Effector memory CD8-positive, alpha-beta T cell (primary cell): ENCODE measurements around the gene EDN1.
"Not testable (repeated sequence)": the region's sequence is repeated elsewhere in the genome, so short reads cannot be mapped to it uniquely, and the experiment has no call there.

ENCODE experiments used
- ATAC-seq: fragments of 150-1000 bp; cut with Tn5 transposase; replicated peaks from 2 replicates; pipeline ENCODE4 v1.10.0; 2021; ENCODE audit warnings: mild to moderate bottlenecking, moderate library complexity
- DNase-seq, 3 experiments: peaks; one replicate each; pipeline ENCODE4 v3.0.0; 2021
- H3K27ac Mint-ChIP-seq, 2 donors: one replicate each; pipeline ENCODE4 v1.8.0; 2022; ENCODE audit warnings: mild to moderate bottlenecking in 2 of 2, mixed read lengths in 2 of 2, moderate library complexity in 2 of 2
- H3K27me3 Mint-ChIP-seq, 2 donors: one replicate each; pipeline ENCODE4 v1.8.0; 2022; ENCODE audit warnings: mixed read lengths in 2 of 2
- H3K36me3 Mint-ChIP-seq: one replicate; pipeline ENCODE4 v1.8.0; 2022; ENCODE audit warnings: mild to moderate bottlenecking, moderate library complexity, mixed read lengths; ENCODE audit not compliant: insufficient read depth
- H3K4me1 Mint-ChIP-seq, 2 donors: one replicate each; pipeline ENCODE4 v1.8.0; 2022; ENCODE audit warnings: low read depth in 2 of 2, mixed read lengths in 2 of 2
- H3K4me3 Mint-ChIP-seq, 2 donors: one replicate each; pipeline ENCODE4 v1.8.0; 2022; ENCODE audit warnings: mild to moderate bottlenecking in 2 of 2, mixed read lengths in 2 of 2, moderate library complexity in 2 of 2
- H3K9me3 Mint-ChIP-seq, 2 donors: one replicate each; pipeline ENCODE4 v1.8.0; 2022; ENCODE audit warnings: mixed read lengths in 2 of 2

Gene EDN1

GRCh38 chr6:12328701-12329100 is 38.5 kb downstream of the EDN1 start:
- DNase-seq, result no peak
- no peaks in the 10 kb centered on the region for H3K9me3 Mint-ChIP-seq
- no peaks in the 10 kb centered on the region for H3K36me3 Mint-ChIP-seq

GRCh38 chr6:12331474-12331873 is 41.3 kb downstream of the EDN1 start:
- H3K9me3 Mint-ChIP-seq, result no peaks in the 10 kb centered on the region
- H3K27ac Mint-ChIP-seq, result no peak overlapping the region
- H3K27me3 Mint-ChIP-seq, result peaks cover 15 to 29% of the 10 kb centered on the region in 2 donors
- DNase-seq (no peak), ATAC-seq (no peak)
- no peaks in the 10 kb centered on the region for H3K4me1 Mint-ChIP-seq
- H3K4me3 Mint-ChIP-seq, result no peak overlapping the region
- no peaks in the 10 kb centered on the region for H3K36me3 Mint-ChIP-seq

More at GRCh38 chr6:12328701-12329100, 38.5 kb downstream of the EDN1 start:
- ATAC-seq, result no peak
- Mint-ChIP-seq H3K27ac (no peak overlapping the region), H3K4me1 (no peaks in the 10 kb centered on the region), H3K4me3 (no peak overlapping the region), H3K27me3 (peaks cover 22 to 46% of the 10 kb centered on the region in 2 donors)

- no peak for ATAC-seq
- H3K36me3 Mint-ChIP-seq, result no peaks in the 10 kb centered on the region
- H3K4me3 Mint-ChIP-seq, result no peak overlapping the region
- H3K27me3 Mint-ChIP-seq, result peaks cover 15 to 23% of the 10 kb centered on the region in 2 donors
- H3K4me1 Mint-ChIP-seq, result no peaks in the 10 kb centered on the region
- no peak for DNase-seq
- H3K27ac Mint-ChIP-seq, result no peak overlapping the region
- no peaks in the 10 kb centered on the region for H3K9me3 Mint-ChIP-seq
Measured at GRCh38 chr6:12331951-12332749, 42.0 kb downstream of the EDN1 start.

GRCh38 chr6:12332750-12333079 is 42.6 kb downstream of the EDN1 start:
- not testable (repeated sequence) for H3K36me3 Mint-ChIP-seq

GRCh38 chr6:12333128-12333527 is 43.0 kb downstream of the EDN1 start:
- H3K36me3 Mint-ChIP-seq, result no peaks in the 10 kb centered on the region
- DNase-seq, result no peak
- no peak overlapping the region for H3K4me3 Mint-ChIP-seq
- ATAC-seq, result no peak
- peaks cover 15 to 19% of the 10 kb centered on the region in 2 donors for H3K27me3 Mint-ChIP-seq
- H3K27ac Mint-ChIP-seq, result no peak overlapping the region
- no peaks in the 10 kb centered on the region for H3K4me1 Mint-ChIP-seq
- no peaks in the 10 kb centered on the region for H3K9me3 Mint-ChIP-seq

More at GRCh38 chr6:12332750-12333079, 42.6 kb downstream of the EDN1 start:
- ATAC-seq, H3K4me1 Mint-ChIP-seq, H3K9me3 Mint-ChIP-seq, H3K27ac Mint-ChIP-seq, H3K4me3 Mint-ChIP-seq, DNase-seq: not testable (repeated sequence)
- peaks cover 15 to 23% of the 10 kb centered on the region in 2 donors for H3K27me3 Mint-ChIP-seq

- peaks cover 12 to 15% of the 10 kb centered on the region in 2 donors for H3K27me3 Mint-ChIP-seq
- DNase-seq, result no peak
- no peaks in the 10 kb centered on the region for H3K4me1 Mint-ChIP-seq
- H3K9me3 Mint-ChIP-seq, result no peaks in the 10 kb centered on the region
- ATAC-seq, result no peak
- H3K36me3 Mint-ChIP-seq, result no peaks in the 10 kb centered on the region
- H3K4me3 Mint-ChIP-seq, result no peak overlapping the region
- H3K27ac Mint-ChIP-seq, result no peak overlapping the region
Measured at GRCh38 chr6:12334526-12335130, 44.5 kb downstream of the EDN1 start.

- ATAC-seq, result no peak
- no peaks in the 10 kb centered on the region for H3K4me1 Mint-ChIP-seq
- H3K27ac Mint-ChIP-seq, result no peak overlapping the region
Measured at GRCh38 chr6:12335131-12335527, 45.0 kb downstream of the EDN1 start.

GRCh38 chr6:12335717-12336116 is 45.6 kb downstream of the EDN1 start:
- Mint-ChIP-seq H3K36me3 (no peaks in the 10 kb centered on the region), H3K27ac (no peak overlapping the region)
- DNase-seq, result no peak

More at GRCh38 chr6:12335131-12335527, 45.0 kb downstream of the EDN1 start:
- H3K27me3 Mint-ChIP-seq, result peaks cover 13 to 15% of the 10 kb centered on the region in 2 donors
- no peak overlapping the region for H3K4me3 Mint-ChIP-seq
- H3K36me3 Mint-ChIP-seq, result no peaks in the 10 kb centered on the region
- no peak for DNase-seq
- H3K9me3 Mint-ChIP-seq, result no peaks in the 10 kb centered on the region

GRCh38 chr6:12336121-12336971 is 46.2 kb downstream of the EDN1 start:
- H3K9me3 Mint-ChIP-seq, result no peaks in the 10 kb centered on the region
- no peak for ATAC-seq

More at GRCh38 chr6:12335717-12336116, 45.6 kb downstream of the EDN1 start:
- Mint-ChIP-seq H3K9me3 (no peaks in the 10 kb centered on the region), H3K4me1 (no peaks in the 10 kb centered on the region), H3K27me3 (peaks cover 15 to 18% of the 10 kb centered on the region in 2 donors), H3K4me3 (no peak overlapping the region)
- no peak for ATAC-seq

GRCh38 chr6:12339022-12339421 is 48.9 kb downstream of the EDN1 start:
- no peaks in the 10 kb centered on the region for H3K9me3 Mint-ChIP-seq
- peaks cover 13 to 34% of the 10 kb centered on the region in 2 donors for H3K27me3 Mint-ChIP-seq
- H3K36me3 Mint-ChIP-seq, result no peaks in the 10 kb centered on the region
- H3K4me1 Mint-ChIP-seq, result no peaks in the 10 kb centered on the region
- DNase-seq (no peak), ATAC-seq (no peak)
- no peak overlapping the region for H3K27ac Mint-ChIP-seq
- no peak overlapping the region for H3K4me3 Mint-ChIP-seq

More at GRCh38 chr6:12336121-12336971, 46.2 kb downstream of the EDN1 start:
- Mint-ChIP-seq H3K36me3 (no peaks in the 10 kb centered on the region), H3K27me3 (peaks cover 14 to 20% of the 10 kb centered on the region in 2 donors), H3K27ac (no peak overlapping the region), H3K4me3 (no peak overlapping the region), H3K4me1 (no peaks in the 10 kb centered on the region)
- no peak for DNase-seq

GRCh38 chr6:12339808-12340487 is 49.8 kb downstream of the EDN1 start:
- no peak for DNase-seq
- Mint-ChIP-seq H3K4me3 (no peak overlapping the region), H3K27me3 (peaks cover 6 to 40% of the 10 kb centered on the region in 2 donors), H3K4me1 (no peaks in the 10 kb centered on the region), H3K36me3 (no peaks in the 10 kb centered on the region), H3K9me3 (no peaks in the 10 kb centered on the region), H3K27ac (no peak overlapping the region)
- ATAC-seq, result no peak

- ATAC-seq (no peak), DNase-seq (no peak)
- Mint-ChIP-seq H3K27ac (no peak overlapping the region), H3K36me3 (no peaks in the 10 kb centered on the region), H3K9me3 (no peaks in the 10 kb centered on the region), H3K4me1 (no peaks in the 10 kb centered on the region), H3K4me3 (no peak overlapping the region), H3K27me3 (peaks cover 6 to 40% of the 10 kb centered on the region in 2 donors)
Measured at GRCh38 chr6:12340488-12340818, 50.3 kb downstream of the EDN1 start.

- H3K4me1 Mint-ChIP-seq, result no peaks in the 10 kb centered on the region
- H3K36me3 Mint-ChIP-seq, result no peaks in the 10 kb centered on the region
- no peak for ATAC-seq
- no peak overlapping the region for H3K4me3 Mint-ChIP-seq
- H3K9me3 Mint-ChIP-seq, result no peaks in the 10 kb centered on the region
- peaks cover 6 to 40% of the 10 kb centered on the region in 2 donors for H3K27me3 Mint-ChIP-seq
- no peak overlapping the region for H3K27ac Mint-ChIP-seq
- no peak for DNase-seq
Measured at GRCh38 chr6:12342664-12343063, 52.5 kb downstream of the EDN1 start.
